HEK293T (cell line): ENCODE measurements around the gene PRKAR1B.

Experiments
- CTBP1 ChIP-seq: fragments of 450-650 bp; IDR thresholded peaks from 2 replicates; pipeline ENCODE4 v1.6.1; 2016; ENCODE audit warnings: borderline replicate concordance
- ELF4 ChIP-seq: fragments of 450-650 bp; IDR thresholded peaks from 2 replicates; pipeline ENCODE4 v1.6.1; 2017; ENCODE audit warnings: antibody characterized with exemption
- FOXA1 ChIP-seq: fragments of 450-650 bp; IDR thresholded peaks from 2 replicates; pipeline ENCODE4 v1.6.1; 2016; ENCODE audit warnings: mild to moderate bottlenecking
- L3MBTL2 ChIP-seq: fragments of 450-650 bp; conservative IDR thresholded peaks from 2 replicates; pipeline ENCODE4 v1.6.1; 2016; ENCODE audit warnings: mild to moderate bottlenecking
- SUZ12 ChIP-seq: fragments of 450-650 bp; IDR thresholded peaks from 2 replicates; pipeline ENCODE4 v1.6.1; 2016; ENCODE audit warnings: mild to moderate bottlenecking
- TARDBP ChIP-seq: fragments of 450-650 bp; IDR thresholded peaks from 2 replicates; pipeline ENCODE4 v1.6.1; 2016
- ZNF384 ChIP-seq: fragments of 450-650 bp; IDR thresholded peaks from 2 replicates; pipeline ENCODE4 v1.6.1; 2016

DNA sequence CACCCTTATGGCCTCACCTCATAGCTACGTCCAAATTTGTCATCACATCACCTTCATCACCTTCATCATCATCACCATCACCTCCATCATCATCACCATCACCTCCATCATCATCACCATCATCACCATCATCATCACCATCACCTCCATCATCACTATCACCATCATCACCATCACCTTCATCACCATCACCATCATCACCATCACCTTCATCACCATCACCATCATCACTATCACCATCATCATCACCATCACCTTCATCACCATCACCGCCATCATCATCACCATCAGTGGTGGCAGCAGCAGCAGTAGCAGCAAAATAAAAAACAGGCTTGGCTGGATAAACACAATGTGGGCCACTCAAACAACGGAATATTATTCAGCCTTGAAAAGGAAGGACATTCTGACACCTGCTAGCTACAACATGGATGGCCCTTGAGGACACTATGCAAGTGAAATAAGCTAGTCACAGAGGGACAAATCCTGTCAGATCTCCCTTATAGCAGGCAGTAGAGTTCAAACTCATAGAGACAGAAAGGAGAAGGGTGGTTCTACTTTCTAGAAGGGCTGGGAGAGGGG, 159.7 kb downstream of the PRKAR1B start:
- no peak for TF ChIP-seq CTBP1
- no peak for TF ChIP-seq TARDBP
- no peak for TF ChIP-seq SUZ12
- TF ChIP-seq FOXA1: no peak
- no peak for TF ChIP-seq L3MBTL2
- TF ChIP-seq ELF4: no peak
- no peak for TF ChIP-seq ZNF384
